Activated naive CD8-positive, alpha-beta T cell treated with anti-CD3 and anti-CD28 coated beads for 36 hours (primary cell): ENCODE measurements around the gene NCK2. TPM values are rescaled to one million over a fixed set of nuclear protein-coding genes. Genes with fewer than 3 reads are reported as not detected.
A peak's percentile ranks its signal among the peaks of the same experiment; 100 is the strongest.

Experiments
- DNase-seq: peaks from one replicate; pipeline ENCODE4 v3.0.0; 2021
- H3K27ac Mint-ChIP-seq: one replicate; pipeline ENCODE4 v1.8.0; 2022; ENCODE audit warnings: mild to moderate bottlenecking, moderate library complexity, mixed read lengths
- H3K27me3 Mint-ChIP-seq: one replicate; pipeline ENCODE4 v1.8.0; 2022; ENCODE audit warnings: mild to moderate bottlenecking, mixed read lengths
- H3K36me3 Mint-ChIP-seq: one replicate; pipeline ENCODE4 v1.8.0; 2021; ENCODE audit warnings: mild to moderate bottlenecking, mixed read lengths
- H3K4me1 Mint-ChIP-seq: one replicate; pipeline ENCODE4 v1.8.0; 2021; ENCODE audit warnings: mixed read lengths
- H3K4me3 Mint-ChIP-seq: one replicate; pipeline ENCODE4 v1.8.0; 2022; ENCODE audit warnings: mild to moderate bottlenecking, moderate library complexity, mixed read lengths
- H3K9me3 Mint-ChIP-seq: one replicate; pipeline ENCODE4 v1.8.0; 2022; ENCODE audit warnings: mixed read lengths
- total RNA-seq, 2 experiments: library from RNA; stranded (reverse); gene quantifications; one replicate each; pipeline ENCODE4 v1.2.3, GENCODE V29; 2021

Gene NCK2
- total RNA-seq, 2 experiments from 2014 or later = 76.1 to 78.1 TPM

- Mint-ChIP-seq H3K27me3 (no peaks in the 10 kb centered on the region), H3K27ac (peak overlapping the region; percentile 87), H3K4me1 (peaks cover 77% of the 10 kb centered on the region), H3K4me3 (peak overlapping the region; percentile 46), H3K9me3 (peaks cover 44% of the 10 kb centered on the region), H3K36me3 (peaks cover 89% of the 10 kb centered on the region)
- DNase-seq = peak; percentile 59
Measured at GRCh38 chr2:105836840-105837692, 92.4 kb downstream of the NCK2 start.

- H3K27me3 Mint-ChIP-seq = no peaks in the 10 kb centered on the region
- H3K9me3 Mint-ChIP-seq = peaks cover 23% of the 10 kb centered on the region
- peaks cover 76% of the 10 kb centered on the region for H3K4me1 Mint-ChIP-seq
- H3K36me3 Mint-ChIP-seq = peaks cover 77% of the 10 kb centered on the region
- DNase-seq = no peak
- H3K4me3 Mint-ChIP-seq = no peak overlapping the region
- peak overlapping the region; percentile 84 for H3K27ac Mint-ChIP-seq
Measured at GRCh38 chr2:105839793-105840192, 95.1 kb downstream of the NCK2 start.

GRCh38 chr2:105840933-105841332 is 96.2 kb downstream of the NCK2 start:
- DNase-seq = no peak
- H3K4me3 Mint-ChIP-seq = peak overlapping the region; percentile 33
- H3K36me3 Mint-ChIP-seq = peaks cover 72% of the 10 kb centered on the region
- peaks cover 76% of the 10 kb centered on the region for H3K4me1 Mint-ChIP-seq
- peaks cover 14% of the 10 kb centered on the region for H3K9me3 Mint-ChIP-seq
- H3K27ac Mint-ChIP-seq = peak overlapping the region; percentile 84
- H3K27me3 Mint-ChIP-seq = no peaks in the 10 kb centered on the region

- Mint-ChIP-seq H3K4me3 (peak overlapping the region; percentile 27), H3K27ac (peak overlapping the region; percentile 84), H3K36me3 (peaks cover 72% of the 10 kb centered on the region), H3K27me3 (no peaks in the 10 kb centered on the region), H3K9me3 (peaks cover 10% of the 10 kb centered on the region), H3K4me1 (peaks cover 76% of the 10 kb centered on the region)
- no peak for DNase-seq
Measured at GRCh38 chr2:105841551-105841950, 96.8 kb downstream of the NCK2 start.

- no peak for DNase-seq
- Mint-ChIP-seq H3K9me3 (peaks cover 5% of the 10 kb centered on the region), H3K4me3 (peak overlapping the region; percentile 25), H3K4me1 (peaks cover 75% of the 10 kb centered on the region), H3K27me3 (no peaks in the 10 kb centered on the region), H3K36me3 (peaks cover 72% of the 10 kb centered on the region), H3K27ac (peak overlapping the region; percentile 85)
Measured at GRCh38 chr2:105842555-105842954, 97.8 kb downstream of the NCK2 start.

GRCh38 chr2:105843476-105844374 is 99.0 kb downstream of the NCK2 start:
- no peak for DNase-seq
- Mint-ChIP-seq H3K27me3 (no peaks in the 10 kb centered on the region), H3K4me1 (peaks cover 79% of the 10 kb centered on the region), H3K4me3 (no peak overlapping the region), H3K36me3 (peaks cover 74% of the 10 kb centered on the region), H3K27ac (peak overlapping the region; percentile 66), H3K9me3 (peaks cover 4% of the 10 kb centered on the region)

GRCh38 chr2:105845976-105846375 is 101.3 kb downstream of the NCK2 start:
- peaks cover 60% of the 10 kb centered on the region for H3K36me3 Mint-ChIP-seq

GRCh38 chr2:105847056-105847455 is 102.3 kb downstream of the NCK2 start:
- peaks cover 1% of the 10 kb centered on the region for H3K9me3 Mint-ChIP-seq
- peak overlapping the region; percentile 60 for H3K27ac Mint-ChIP-seq
- H3K36me3 Mint-ChIP-seq = peaks cover 60% of the 10 kb centered on the region
- no peak for DNase-seq
- H3K4me1 Mint-ChIP-seq = peaks cover 66% of the 10 kb centered on the region
- H3K27me3 Mint-ChIP-seq = no peaks in the 10 kb centered on the region
- no peak overlapping the region for H3K4me3 Mint-ChIP-seq

More at GRCh38 chr2:105845976-105846375, 101.3 kb downstream of the NCK2 start:
- peaks cover 71% of the 10 kb centered on the region for H3K4me1 Mint-ChIP-seq
- H3K4me3 Mint-ChIP-seq = no peak overlapping the region
- H3K9me3 Mint-ChIP-seq = peaks cover 3% of the 10 kb centered on the region
- H3K27ac Mint-ChIP-seq = peak overlapping the region; percentile 59
- no peak for DNase-seq
- H3K27me3 Mint-ChIP-seq = no peaks in the 10 kb centered on the region

- no peaks in the 10 kb centered on the region for H3K27me3 Mint-ChIP-seq
- H3K4me3 Mint-ChIP-seq = no peak overlapping the region
- peaks cover 61% of the 10 kb centered on the region for H3K36me3 Mint-ChIP-seq
- peaks cover 68% of the 10 kb centered on the region for H3K4me1 Mint-ChIP-seq
- H3K9me3 Mint-ChIP-seq = peaks cover 1% of the 10 kb centered on the region
- peak overlapping the region; percentile 32 for H3K27ac Mint-ChIP-seq
- no peak for DNase-seq
Measured at GRCh38 chr2:105848367-105848766, 103.7 kb downstream of the NCK2 start.

- Mint-ChIP-seq H3K27ac (peak overlapping the region; percentile 55), H3K27me3 (no peaks in the 10 kb centered on the region), H3K9me3 (peaks cover 1% of the 10 kb centered on the region), H3K4me1 (peaks cover 68% of the 10 kb centered on the region), H3K4me3 (no peak overlapping the region), H3K36me3 (peaks cover 59% of the 10 kb centered on the region)
- DNase-seq = no peak
Measured at GRCh38 chr2:105849431-105850179, 104.9 kb downstream of the NCK2 start.

GRCh38 chr2:105852066-105852465 is 107.4 kb downstream of the NCK2 start:
- peaks cover 74% of the 10 kb centered on the region for H3K4me1 Mint-ChIP-seq
- H3K27ac Mint-ChIP-seq = peak overlapping the region; percentile 70
- H3K36me3 Mint-ChIP-seq = peaks cover 57% of the 10 kb centered on the region
- no peaks in the 10 kb centered on the region for H3K27me3 Mint-ChIP-seq
- DNase-seq = no peak
- H3K4me3 Mint-ChIP-seq = no peak overlapping the region
- H3K9me3 Mint-ChIP-seq = peaks cover 1% of the 10 kb centered on the region

GRCh38 chr2:105853354-105854088 is 108.8 kb downstream of the NCK2 start:
- H3K36me3 Mint-ChIP-seq = peaks cover 57% of the 10 kb centered on the region
- H3K27ac Mint-ChIP-seq = peak overlapping the region; percentile 86
- peaks cover 77% of the 10 kb centered on the region for H3K4me1 Mint-ChIP-seq
- no peak overlapping the region for H3K4me3 Mint-ChIP-seq
- peaks cover 1% of the 10 kb centered on the region for H3K9me3 Mint-ChIP-seq
- DNase-seq = no peak
- no peaks in the 10 kb centered on the region for H3K27me3 Mint-ChIP-seq

- Mint-ChIP-seq H3K9me3 (peaks cover 1% of the 10 kb centered on the region), H3K27me3 (no peaks in the 10 kb centered on the region), H3K4me3 (no peak overlapping the region), H3K27ac (peak overlapping the region; percentile 94), H3K4me1 (peaks cover 76% of the 10 kb centered on the region), H3K36me3 (peaks cover 58% of the 10 kb centered on the region)
- no peak for DNase-seq
Measured at GRCh38 chr2:105854972-105855371, 110.3 kb downstream of the NCK2 start.

GRCh38 chr2:105856581-105856980 is 111.9 kb downstream of the NCK2 start:
- Mint-ChIP-seq H3K36me3 (peaks cover 62% of the 10 kb centered on the region), H3K4me1 (peaks cover 89% of the 10 kb centered on the region), H3K4me3 (peak overlapping the region; percentile 67), H3K9me3 (peaks cover under 1% of the 10 kb centered on the region), H3K27me3 (no peaks in the 10 kb centered on the region), H3K27ac (peak overlapping the region; percentile 94)
- no peak for DNase-seq
